Measurements from ENCODE around the gene CHRFAM7A.
"Not testable (repeated sequence)": the region's sequence is repeated elsewhere in the genome, so short reads cannot be mapped to it uniquely, and the experiment has no call there.

CHRFAM7A gene

DNA sequence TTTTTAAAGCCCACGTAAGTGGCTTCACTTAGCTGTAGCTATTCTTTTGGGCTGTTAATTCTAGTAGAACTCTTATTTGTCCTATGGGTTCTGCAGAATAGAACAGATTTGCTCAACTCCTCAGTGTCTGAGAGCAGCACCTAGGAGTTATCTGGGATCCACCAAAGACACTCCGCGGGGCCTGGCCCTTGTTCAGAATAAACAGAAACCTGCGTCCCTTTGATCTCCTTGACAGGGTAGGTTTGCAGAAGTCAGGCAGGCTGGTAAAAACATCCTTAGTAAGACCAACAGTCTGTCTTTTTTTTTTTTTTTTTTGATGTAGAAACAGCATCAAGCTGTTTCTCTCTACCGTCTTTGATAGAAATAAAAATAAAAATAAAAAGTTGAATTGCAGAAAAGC lies 31.9 kb downstream of the CHRFAM7A start:
- not testable (repeated sequence) for H3K4me3 Mint-ChIP-seq; H3K9me3 Mint-ChIP-seq; H3K27me3 Mint-ChIP-seq (ENCODE audit: low read depth); H3K27ac Mint-ChIP-seq; H3K36me3 Mint-ChIP-seq (ENCODE audit: low read depth); H3K4me1 Mint-ChIP-seq (ENCODE audit: low read depth)

DNA sequence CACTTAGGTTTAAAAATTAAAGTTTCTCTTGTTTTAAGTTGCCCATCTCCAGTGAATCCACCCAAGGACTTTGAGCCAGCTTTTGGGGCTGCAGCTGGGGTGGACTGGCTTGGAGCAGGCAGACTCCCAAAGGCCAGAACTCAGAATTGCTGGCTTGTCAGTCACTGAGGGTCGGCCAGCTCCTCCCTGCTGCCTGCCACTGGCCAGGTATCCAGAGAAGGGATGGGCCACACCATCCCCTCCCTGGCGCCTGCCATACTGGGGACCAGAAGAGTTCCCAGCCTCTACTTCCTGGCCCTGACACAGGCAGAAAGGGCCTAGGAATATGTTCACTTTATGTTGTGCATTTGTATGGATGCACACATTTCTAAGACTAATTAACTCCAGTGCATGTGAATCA lies 32.4 kb downstream of the CHRFAM7A start:
- not testable (repeated sequence) for H3K27me3 Mint-ChIP-seq (ENCODE audit: low read depth); H3K9me3 Mint-ChIP-seq; H3K27ac Mint-ChIP-seq; H3K36me3 Mint-ChIP-seq (ENCODE audit: low read depth); H3K4me1 Mint-ChIP-seq (ENCODE audit: low read depth); H3K4me3 Mint-ChIP-seq

DNA sequence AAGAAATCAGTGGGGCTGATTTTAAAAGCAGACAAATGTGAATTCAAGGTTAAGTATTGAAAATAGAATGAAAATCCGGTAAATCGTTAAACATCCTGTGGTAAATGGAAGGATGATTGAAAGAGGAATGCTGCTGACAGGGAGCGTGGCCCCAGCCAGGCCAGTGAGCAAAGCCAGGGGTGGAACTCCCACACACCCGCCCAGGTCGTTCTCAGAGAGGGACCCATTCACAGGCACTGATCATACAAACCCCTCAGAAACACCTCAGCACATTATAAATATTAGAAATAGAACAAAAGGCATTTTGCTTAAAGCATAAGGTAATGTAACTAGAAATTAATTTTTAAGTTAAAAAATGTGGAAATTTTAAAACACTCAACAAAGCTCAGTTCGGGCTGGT lies 38.3 kb downstream of the CHRFAM7A start:
- not testable (repeated sequence) for H3K27me3 Mint-ChIP-seq (ENCODE audit: low read depth); H3K9me3 Mint-ChIP-seq; H3K36me3 Mint-ChIP-seq (ENCODE audit: low read depth); H3K4me1 Mint-ChIP-seq (ENCODE audit: low read depth); H3K4me3 Mint-ChIP-seq; H3K27ac Mint-ChIP-seq

DNA sequence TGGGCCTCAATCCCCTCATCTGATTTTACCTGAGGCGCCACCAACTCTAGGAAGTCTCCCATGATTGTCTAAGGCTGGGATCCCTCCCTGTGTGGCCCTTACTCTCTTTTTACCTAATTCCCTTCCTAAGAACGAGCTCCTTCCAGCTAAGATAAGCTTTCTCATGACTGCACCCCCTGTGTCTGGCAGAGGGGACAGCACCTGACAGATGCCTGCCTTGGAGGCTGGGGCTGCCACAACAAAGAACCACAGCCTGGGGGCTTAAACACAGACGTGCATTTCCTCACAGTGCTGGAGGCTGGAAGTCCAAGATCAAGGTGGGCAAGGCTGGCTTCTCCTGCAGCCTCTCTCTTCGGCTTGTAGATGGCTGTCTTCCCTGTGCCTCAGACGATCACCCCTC lies 43.5 kb downstream of the CHRFAM7A start:
- H3K4me3 Mint-ChIP-seq; H3K27ac Mint-ChIP-seq; H3K27me3 Mint-ChIP-seq (ENCODE audit: low read depth); H3K36me3 Mint-ChIP-seq (ENCODE audit: low read depth); H3K9me3 Mint-ChIP-seq; H3K4me1 Mint-ChIP-seq (ENCODE audit: low read depth): not testable (repeated sequence)

DNA sequence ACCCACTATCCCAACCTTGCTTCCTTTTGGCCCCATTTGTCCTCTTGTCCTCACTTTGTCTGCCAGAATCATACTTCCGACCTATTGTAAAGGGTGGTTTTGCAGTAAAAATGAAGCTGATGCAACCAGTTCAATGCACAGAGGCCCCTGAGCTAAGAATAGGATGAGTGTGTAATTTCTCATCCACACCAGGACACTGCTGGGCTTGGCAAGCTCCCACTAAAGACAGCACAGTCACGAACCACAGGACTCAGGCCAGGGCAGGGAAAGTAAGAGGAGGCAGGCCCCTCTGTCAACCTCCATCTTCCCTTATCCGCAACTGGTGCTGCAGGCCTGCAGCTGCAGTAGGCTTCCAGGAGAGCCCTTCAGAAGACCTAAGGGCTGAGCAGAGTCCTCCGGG lies 56.8 kb downstream of the CHRFAM7A start:
- not testable (repeated sequence) for H3K27me3 Mint-ChIP-seq (ENCODE audit: low read depth); H3K4me3 Mint-ChIP-seq; H3K27ac Mint-ChIP-seq; H3K36me3 Mint-ChIP-seq (ENCODE audit: low read depth); H3K4me1 Mint-ChIP-seq (ENCODE audit: low read depth); H3K9me3 Mint-ChIP-seq

DNA sequence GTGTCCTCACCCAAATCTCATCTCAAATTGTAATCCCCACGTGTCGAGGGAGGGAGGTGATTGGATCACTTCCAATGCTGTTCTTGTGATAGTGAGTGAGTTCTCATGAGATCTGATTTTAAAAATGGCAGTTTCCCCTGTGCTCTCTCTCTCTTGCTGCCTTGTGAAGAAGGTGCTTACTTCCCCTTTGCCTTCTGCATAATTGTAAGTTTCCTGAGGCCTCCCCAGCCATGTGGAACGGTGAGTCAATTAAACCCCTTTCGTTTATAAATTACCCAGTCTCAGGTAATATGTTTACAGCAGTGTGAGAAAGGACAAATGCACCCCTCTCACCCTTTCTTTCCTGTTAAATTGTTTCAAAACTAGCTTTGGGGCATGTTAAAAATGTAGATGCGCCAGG lies 59.2 kb downstream of the CHRFAM7A start:
- not testable (repeated sequence) for H3K27ac Mint-ChIP-seq; H3K4me3 Mint-ChIP-seq; H3K27me3 Mint-ChIP-seq (ENCODE audit: low read depth); H3K36me3 Mint-ChIP-seq (ENCODE audit: low read depth); H3K9me3 Mint-ChIP-seq; H3K4me1 Mint-ChIP-seq (ENCODE audit: low read depth)

DNA sequence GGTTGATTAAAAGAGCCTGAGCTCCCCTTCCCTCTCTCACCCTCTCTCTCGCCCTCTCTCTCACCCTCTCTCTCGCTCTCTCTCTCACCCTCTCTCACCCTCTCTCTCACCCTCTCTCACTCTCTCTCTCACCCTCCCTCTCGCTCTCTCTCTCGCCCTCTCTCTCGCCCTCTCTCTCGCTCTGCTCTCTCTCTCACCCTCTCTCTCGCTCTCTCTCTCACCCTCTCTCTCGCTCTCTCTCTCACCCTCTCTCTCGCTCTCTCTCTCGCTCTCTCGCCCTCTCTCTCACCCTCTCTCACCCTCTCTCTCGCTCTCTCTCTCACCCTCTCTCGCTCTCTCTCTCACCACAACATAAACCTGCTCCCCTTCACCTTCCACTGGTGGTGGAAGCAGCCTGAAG lies 67.2 kb downstream of the CHRFAM7A start:
- not testable (repeated sequence) for H3K9me3 Mint-ChIP-seq; H3K4me1 Mint-ChIP-seq (ENCODE audit: low read depth); H3K4me3 Mint-ChIP-seq; H3K27ac Mint-ChIP-seq; H3K27me3 Mint-ChIP-seq (ENCODE audit: low read depth); H3K36me3 Mint-ChIP-seq (ENCODE audit: low read depth)

DNA sequence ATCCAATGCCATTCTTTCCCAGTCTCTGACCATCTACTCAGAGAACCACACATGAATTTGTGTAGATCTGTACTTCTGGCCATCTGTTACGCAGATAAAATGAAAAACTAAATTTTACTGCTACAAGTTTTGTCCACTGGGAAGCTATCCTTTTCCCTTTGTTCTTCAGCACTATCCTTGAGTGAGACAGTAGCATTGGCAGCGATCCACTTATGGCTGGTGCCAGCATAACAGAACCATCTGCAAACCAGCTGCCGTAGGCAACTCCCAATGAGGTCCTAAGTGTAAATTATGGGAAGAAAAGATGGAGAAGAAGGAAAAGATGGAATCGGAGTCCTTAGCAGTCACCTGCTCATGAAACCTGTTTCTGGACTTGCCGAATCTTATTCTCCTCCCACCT lies 72.3 kb downstream of the CHRFAM7A start:
- H3K4me3 Mint-ChIP-seq; H3K9me3 Mint-ChIP-seq; H3K27me3 Mint-ChIP-seq (ENCODE audit: low read depth); H3K36me3 Mint-ChIP-seq (ENCODE audit: low read depth); H3K4me1 Mint-ChIP-seq (ENCODE audit: low read depth); H3K27ac Mint-ChIP-seq: not testable (repeated sequence)

DNA sequence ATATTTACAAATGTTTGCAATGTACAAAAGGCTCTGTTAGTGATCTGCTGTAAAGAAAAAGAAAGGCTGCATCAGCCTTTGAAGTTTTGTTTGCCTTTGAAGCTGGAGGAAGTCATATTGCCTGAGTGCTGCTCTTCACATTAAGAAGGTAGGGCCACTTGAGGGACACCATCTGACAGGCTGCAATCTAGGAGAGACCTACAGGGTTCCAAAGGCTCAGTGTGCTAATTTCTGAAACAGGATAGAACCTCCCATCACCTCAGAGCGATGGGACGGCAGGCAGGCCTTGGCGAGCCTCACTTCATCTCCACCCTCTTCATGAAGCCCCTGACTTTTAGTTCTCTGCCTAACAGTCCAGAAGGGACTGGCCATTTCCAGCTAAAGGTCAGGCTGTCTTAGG lies 77.6 kb downstream of the CHRFAM7A start:
- H3K4me3 Mint-ChIP-seq; H3K27me3 Mint-ChIP-seq (ENCODE audit: low read depth); H3K27ac Mint-ChIP-seq: not testable (repeated sequence)

DNA sequence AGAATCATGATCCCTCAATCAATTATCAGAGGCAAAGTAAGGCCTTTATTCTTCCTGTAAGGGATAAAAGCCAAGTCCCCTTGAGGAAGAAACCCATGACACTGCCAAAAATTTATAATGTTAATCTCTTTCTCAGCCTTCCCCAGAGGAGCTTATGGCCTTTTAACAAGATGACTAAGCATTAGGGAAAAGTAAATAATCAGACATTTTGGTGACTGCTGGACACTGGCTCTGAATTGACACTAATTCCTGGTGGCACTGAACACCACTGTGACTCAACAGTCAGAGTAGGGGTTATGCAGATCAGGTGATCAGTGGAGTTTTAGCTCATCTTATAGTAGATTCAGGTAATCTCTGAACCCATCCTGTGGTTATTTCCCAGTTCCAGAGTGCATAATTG lies 82.8 kb downstream of the CHRFAM7A start:
- not testable (repeated sequence) for H3K36me3 Mint-ChIP-seq (ENCODE audit: low read depth); H3K4me3 Mint-ChIP-seq; H3K27ac Mint-ChIP-seq; H3K27me3 Mint-ChIP-seq (ENCODE audit: low read depth); H3K4me1 Mint-ChIP-seq (ENCODE audit: low read depth); H3K9me3 Mint-ChIP-seq

More for the DNA sequence above, 77.6 kb downstream of the CHRFAM7A start:
- H3K36me3 Mint-ChIP-seq (ENCODE audit: low read depth); H3K9me3 Mint-ChIP-seq; H3K4me1 Mint-ChIP-seq (ENCODE audit: low read depth): not testable (repeated sequence)

All from T-helper 1 cell treated with Interleukin-12 subunit alpha and Interleukin-12 subunit beta and Interleukin-4 antibody, amounts not matched to agents 30 μg/mL and 1 μg/mL, for 36 hours (primary cell).